HCT116 (cell line): ENCODE measurements around the gene PRKCA. TPM values are rescaled to one million over a fixed set of nuclear protein-coding genes. Genes with fewer than 3 reads are reported as not detected.

Source experiments
- ATAC-seq: fragments of 200-7000 bp; cut with Tn5 transposase; 2 replicates; pipeline ENCODE4 v1.9.1; 2020; ENCODE audit warnings: mild to moderate bottlenecking, moderate library complexity
- BruUV-seq: library from RNA; stranded (reverse); fragments of 400-500 nt; replicated peaks from 2 replicates; lab custom pipeline; 2021; lab: Mats Ljungman, UMichigan
- CTCF ChIA-PET: fragments of 300-600 bp; sonication (Branson Sonifier 250); formaldehyde crosslinking; loops from one replicate; lab custom pipeline; 2021; ENCODE audit warnings: antibody characterized with exemption; lab: Charles Lee
- POLR2A ChIA-PET: fragments of 300-600, 350-600 bp; sonication (Branson Sonifier 250); formaldehyde crosslinking; loops from one replicate; lab custom pipeline; 2021; ENCODE audit warnings: antibody characterized with exemption; lab: Charles Lee
- RAD21 ChIA-PET, 2 experiments: fragments of 300-600 bp; sonication (Branson Sonifier 250); formaldehyde crosslinking; loops; one replicate each; lab custom pipeline; 2023; ENCODE audit warnings: low total read pairs in 2 of 2; ENCODE audit not compliant: uncharacterized antibody in 2 of 2, unreplicated experiment in 2 of 2, low non-redundant PET in 1 of 2; lab: Charles Lee
- DNase-seq: peaks from one replicate; pipeline ENCODE4 v3.0.0-alpha.2; 2010; ENCODE audit warnings: low read depth, low spot score
- H2AFZ ChIP-seq: fragments of 200-600 bp; shearing (Covaris generic), sonication (generic); 2 replicates; pipeline ENCODE4 v1.6.1; 2017; ENCODE audit warnings: low read depth, mixed run types, mixed read lengths, antibody characterized with exemption, low read length; ENCODE audit not compliant: poor library complexity, severe bottlenecking
- H3K27ac ChIP-seq: 2 replicates; pipeline ENCODE4 v1.5.1; 2012; ENCODE audit warnings: low read depth, low read length
- H3K27me3 ChIP-seq: fragments of 200-600 bp; sonication (generic); 2 replicates; pipeline ENCODE4 v1.6.1; 2016; ENCODE audit warnings: mixed run types, low read length, mixed read lengths; ENCODE audit not compliant: insufficient read depth
- H3K36me3 ChIP-seq, 2 experiments: fragments of 200-500 bp in 1 of 2; fragments of 200-600 bp in 1 of 2; sonication (Bioruptor generic) in 1 of 2; sonication (generic) in 1 of 2; 2 replicates each; pipeline versions ENCODE4 v1.5.1 to v1.6.1; 2014 to 2016; ENCODE audit warnings: low read length in 2 of 2, inconsistent platforms in 1 of 2, mixed read lengths in 1 of 2, mixed run types in 1 of 2; ENCODE audit not compliant: insufficient read depth in 2 of 2, control insufficient read depth in 1 of 2
- H3K4me1 ChIP-seq, 2 experiments: fragments of 200-600 bp in 1 of 2; sonication (generic) in 1 of 2; 2 replicates each; pipeline versions ENCODE4 v1.5.1 to v1.6.1; 2012 to 2017; ENCODE audit warnings: low read length in 2 of 2, inconsistent platforms in 1 of 2, mild to moderate bottlenecking in 1 of 2, mixed read lengths in 1 of 2, mixed run types in 1 of 2, moderate library complexity in 1 of 2; ENCODE audit not compliant: insufficient read depth in 2 of 2, control insufficient read depth in 1 of 2
- H3K4me2 ChIP-seq: fragments of 200-600 bp; sonication (generic); 2 replicates; pipeline ENCODE4 v1.6.1; 2017; ENCODE audit warnings: mixed run types, low read length, mixed read lengths
- H3K4me3 ChIP-seq, 2 experiments: fragments of 200-600 bp in 1 of 2; sonication (generic) in 1 of 2; replicated peaks in 1 of 2; 2 replicates each; pipeline ENCODE4 v1.5.1; 2011 to 2016; ENCODE audit warnings: low read length in 2 of 2, control low read depth in 1 of 2, low read depth in 1 of 2, mild to moderate bottlenecking in 1 of 2, mixed read lengths in 1 of 2, mixed run types in 1 of 2
- H3K79me2 ChIP-seq: fragments of 200-600 bp; sonication (generic); 2 replicates; pipeline ENCODE4 v1.6.1; 2017; ENCODE audit warnings: mild to moderate bottlenecking, mixed run types, low read length, moderate library complexity, mixed read lengths; ENCODE audit not compliant: insufficient read depth
- H3K9ac ChIP-seq: fragments of 200-600 bp; sonication (generic); 2 replicates; pipeline ENCODE4 v1.6.1; 2016; ENCODE audit warnings: low read length, mixed read lengths
- H3K9me2 ChIP-seq: fragments of 200-600 bp; sonication (generic), shearing (Covaris generic); 2 replicates; pipeline ENCODE4 v1.6.1; 2017; ENCODE audit warnings: mixed run types, mild to moderate bottlenecking, moderate library complexity; ENCODE audit not compliant: insufficient read depth
- H3K9me3 ChIP-seq, 2 experiments: fragments of 200-500 bp in 1 of 2; fragments of 200-600 bp in 1 of 2; sonication (Bioruptor generic) in 1 of 2; sonication (generic) in 1 of 2; 2 replicates each; pipeline ENCODE4 v1.6.1; 2014 to 2017; ENCODE audit warnings: low read length in 2 of 2, mixed read lengths in 2 of 2, inconsistent platforms in 1 of 2, low read depth in 1 of 2, mild to moderate bottlenecking in 1 of 2, mixed run types in 1 of 2, moderate library complexity in 1 of 2; ENCODE audit not compliant: control insufficient read depth in 1 of 2, insufficient read depth in 1 of 2
- H4K20me1 ChIP-seq: fragments of 200-600 bp; sonication (generic), shearing (Covaris generic); 2 replicates; pipeline ENCODE4 v1.6.1; 2017; ENCODE audit warnings: mixed run types, mild to moderate bottlenecking, moderate library complexity; ENCODE audit not compliant: insufficient read depth
- JUND ChIP-seq: IDR thresholded peaks from 2 replicates; pipeline ENCODE4 v1.6.1; 2012
- POLR2A ChIP-seq: IDR thresholded peaks from 2 replicates; pipeline ENCODE4 v1.7.0; 2011; ENCODE audit warnings: borderline replicate concordance; ENCODE audit not compliant: insufficient read depth, insufficient read length; ENCODE audit errors: extremely low read depth
- RAD21 ChIP-seq: IDR thresholded peaks from 2 replicates; pipeline ENCODE4 v1.6.1; 2012; ENCODE audit warnings: low read depth, mild to moderate bottlenecking
- TCF7L2 ChIP-seq: IDR thresholded peaks from 2 replicates; pipeline ENCODE4 v1.7.0; 2011; ENCODE audit warnings: borderline replicate concordance, inconsistent platforms; ENCODE audit not compliant: insufficient read depth, insufficient read length; ENCODE audit errors: extremely low read depth
- YY1 ChIP-seq: IDR thresholded peaks from 2 replicates; pipeline ENCODE4 v1.6.1; 2011; ENCODE audit warnings: low read length, low read depth, moderate library complexity, mild to moderate bottlenecking; ENCODE audit not compliant: insufficient replicate concordance; ENCODE audit errors: extremely low read depth
- intact Hi-C: fragments of 100-400 bp; cut with micrococcal nuclease; formaldehyde crosslinking; loops from 2 replicates; pipeline ENCODE4 v1.10.0; 2022
- total RNA-seq: library from RNA; stranded (reverse); gene quantifications from one replicate; pipeline ENCODE4 v1.2.1, GENCODE V29; 2021; ENCODE audit not compliant: unreplicated experiment

PRKCA gene
- total RNA-seq, 1 experiment from 2014 or later, result 18.8 TPM

- Histone ChIP-seq H2AFZ (no peak overlapping the region), H3K4me2 (no peak overlapping the region), H3K27ac (no peak overlapping the region), H3K79me2 (no peaks in the 10 kb centered on the region)
- POLR2A ChIA-PET, result no interaction called here
- TF ChIP-seq TCF7L2, result no peak
- TF ChIP-seq, all 23 proteins: peak for 0
- H3K9me2 ChIP-seq, result no peaks in the 10 kb centered on the region
- H3K9me3 ChIP-seq, result no peaks in the 10 kb centered on the region
- H4K20me1 ChIP-seq, result no peaks in the 10 kb centered on the region
- ATAC-seq (no peak), DNase-seq (no peak)
- RAD21 ChIA-PET, result no interaction called here
- H3K4me3 ChIP-seq, result no peak overlapping the region
- no peaks in the 10 kb centered on the region for H3K27me3 ChIP-seq
- BruUV-seq, result no TSS peak
- intact Hi-C loops, result no loop called here
- H3K36me3 ChIP-seq, result no peaks in the 10 kb centered on the region
- no peak overlapping the region for H3K9ac ChIP-seq
- CTCF ChIA-PET, result no interaction called here
- H3K4me1 ChIP-seq, result no peaks in the 10 kb centered on the region
These were observed 308.1 kb downstream of the PRKCA start for GRCh38 chr17:66610361-66611133.

- no peaks in the 10 kb centered on the region for H4K20me1 ChIP-seq
- DNase-seq, result no peak
- no peaks in the 10 kb centered on the region for H3K79me2 ChIP-seq
- ATAC-seq, result no peak
- no peaks in the 10 kb centered on the region for H3K4me1 ChIP-seq
- no peak for TF ChIP-seq RAD21
- no peak for TF ChIP-seq JUND
- no peak for TF ChIP-seq YY1
- no peak for TF ChIP-seq POLR2A
- H3K4me2 ChIP-seq, result no peak overlapping the region
- H3K4me3 ChIP-seq, result no peak overlapping the region
- no peak overlapping the region for H2AFZ ChIP-seq
- no peak overlapping the region for H3K27ac ChIP-seq
- no TSS peak for BruUV-seq
- H3K27me3 ChIP-seq, result no peaks in the 10 kb centered on the region
- no peaks in the 10 kb centered on the region for H3K9me3 ChIP-seq
- intact Hi-C loops, result no loop called here
- no peaks in the 10 kb centered on the region for H3K9me2 ChIP-seq
- CTCF ChIA-PET, result no interaction called here
- no peaks in the 10 kb centered on the region for H3K36me3 ChIP-seq
- H3K9ac ChIP-seq, result no peak overlapping the region
- POLR2A ChIA-PET, result no interaction called here
- RAD21 ChIA-PET, result no interaction called here
These were observed 309.0 kb downstream of the PRKCA start for GRCh38 chr17:66611397-66611796.
